HCT116 (cell line): ENCODE results near the gene CDKN1A.

Experiments used
- EZH2 ChIP-seq: fragments of 200-600 bp; sonication (generic); IDR thresholded peaks from 2 replicates; pipeline ENCODE4 v1.6.1; 2017; ENCODE audit warnings: antibody characterized with exemption, mixed run types
- EZH2phosphoT487 ChIP-seq: fragments of 200-600 bp; IDR thresholded peaks from 2 replicates; pipeline ENCODE4 v1.6.1; 2018; ENCODE audit warnings: antibody characterized with exemption, borderline replicate concordance
- FOSL1 ChIP-seq: IDR thresholded peaks from 2 replicates; pipeline ENCODE4 v1.6.1; 2012; ENCODE audit warnings: low read depth
- JUND ChIP-seq: IDR thresholded peaks from 2 replicates; pipeline ENCODE4 v1.6.1; 2012
- MAX ChIP-seq: IDR thresholded peaks from 2 replicates; pipeline ENCODE4 v1.6.1; 2012
- POLR2A ChIP-seq: IDR thresholded peaks from 2 replicates; pipeline ENCODE4 v1.7.0; 2011; ENCODE audit warnings: borderline replicate concordance; ENCODE audit not compliant: insufficient read depth, insufficient read length; ENCODE audit errors: extremely low read depth
- POLR2AphosphoS5 ChIP-seq: IDR thresholded peaks from 2 replicates; pipeline ENCODE4 v1.6.1; 2011; ENCODE audit warnings: mild to moderate bottlenecking, low read depth, low read length, moderate library complexity
- RAD21 ChIP-seq: IDR thresholded peaks from 2 replicates; pipeline ENCODE4 v1.6.1; 2012; ENCODE audit warnings: low read depth, mild to moderate bottlenecking
- SIN3A ChIP-seq: IDR thresholded peaks from 2 replicates; pipeline ENCODE4 v1.6.1; 2012; ENCODE audit warnings: low read depth
- TCF7L2 ChIP-seq: IDR thresholded peaks from 2 replicates; pipeline ENCODE4 v1.7.0; 2011; ENCODE audit warnings: borderline replicate concordance, inconsistent platforms; ENCODE audit not compliant: insufficient read depth, insufficient read length; ENCODE audit errors: extremely low read depth
- ZFX ChIP-seq: fragments of 450-650 bp; IDR thresholded peaks from 2 replicates; pipeline ENCODE4 v1.6.1; 2017
- TF ChIP-seq, protein P1 (sequence below), 3 experiments: fragments of 200-600 bp in 1 of 3; sonication (generic) in 1 of 3; IDR thresholded peaks in 2 of 3; conservative IDR thresholded peaks in 1 of 3; 2 replicates each; pipeline ENCODE4 v1.5.1; 2012 to 2017; ENCODE audit warnings: low read depth in 2 of 3, low read length in 2 of 3, antibody characterized with exemption in 1 of 3, borderline replicate concordance in 1 of 3, control low read depth in 1 of 3, mild to moderate bottlenecking in 1 of 3, mixed read lengths in 1 of 3, mixed run types in 1 of 3, moderate library complexity in 1 of 3; ENCODE audit not compliant: insufficient read depth in 1 of 3

DNA sequence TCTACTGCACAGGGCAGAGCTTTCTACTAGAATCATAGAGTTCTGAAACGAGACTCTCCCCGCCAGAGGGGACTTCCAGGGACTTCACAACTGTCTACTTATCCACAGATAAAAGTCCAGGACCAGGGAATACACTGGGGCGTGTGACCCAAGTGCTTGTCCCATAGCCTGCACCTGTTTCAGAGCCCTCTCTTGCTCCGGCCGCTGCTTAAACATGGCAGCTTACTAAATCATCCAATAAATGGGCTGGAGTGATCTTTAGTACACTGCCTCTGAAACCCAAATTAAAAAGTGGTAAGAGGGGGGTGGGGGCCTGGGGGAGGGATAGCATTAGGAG, 10.2 kb downstream of the CDKN1A start:
- TF ChIP-seq RAD21, result no peak
- no peak for TF ChIP-seq TCF7L2
- no peak for TF ChIP-seq POLR2AphosphoS5
- TF ChIP-seq, protein P1, sequence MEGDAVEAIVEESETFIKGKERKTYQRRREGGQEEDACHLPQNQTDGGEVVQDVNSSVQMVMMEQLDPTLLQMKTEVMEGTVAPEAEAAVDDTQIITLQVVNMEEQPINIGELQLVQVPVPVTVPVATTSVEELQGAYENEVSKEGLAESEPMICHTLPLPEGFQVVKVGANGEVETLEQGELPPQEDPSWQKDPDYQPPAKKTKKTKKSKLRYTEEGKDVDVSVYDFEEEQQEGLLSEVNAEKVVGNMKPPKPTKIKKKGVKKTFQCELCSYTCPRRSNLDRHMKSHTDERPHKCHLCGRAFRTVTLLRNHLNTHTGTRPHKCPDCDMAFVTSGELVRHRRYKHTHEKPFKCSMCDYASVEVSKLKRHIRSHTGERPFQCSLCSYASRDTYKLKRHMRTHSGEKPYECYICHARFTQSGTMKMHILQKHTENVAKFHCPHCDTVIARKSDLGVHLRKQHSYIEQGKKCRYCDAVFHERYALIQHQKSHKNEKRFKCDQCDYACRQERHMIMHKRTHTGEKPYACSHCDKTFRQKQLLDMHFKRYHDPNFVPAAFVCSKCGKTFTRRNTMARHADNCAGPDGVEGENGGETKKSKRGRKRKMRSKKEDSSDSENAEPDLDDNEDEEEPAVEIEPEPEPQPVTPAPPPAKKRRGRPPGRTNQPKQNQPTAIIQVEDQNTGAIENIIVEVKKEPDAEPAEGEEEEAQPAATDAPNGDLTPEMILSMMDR (IDR thresholded peaks at IDR 0.05 in 2 of 3, conservative IDR thresholded peaks at IDR 0.05 in 1 of 3; ENCODE audit: borderline replicate concordance in 1 of 3, insufficient read depth in 1 of 3, low read depth in 2 of 3, low read length in 2 of 3), result no peak
- TF ChIP-seq MAX, result no peak
- TF ChIP-seq EZH2phosphoT487, result no peak
- no peak for TF ChIP-seq POLR2A
- no peak for TF ChIP-seq JUND
- no peak for TF ChIP-seq ZFX
- no peak for TF ChIP-seq FOSL1
- no peak for TF ChIP-seq SIN3A
- TF ChIP-seq EZH2, result no peak
